Measurements from ENCODE around the gene ORAI3.

ORAI3 gene

GRCh38 chr16:30902029-30902972 is 46.6 kb upstream of the ORAI3 start:
- peak; percentile 60 to 89 for DNase-seq
- H2BK12ac ChIP-seq (ENCODE audit: low read length): no peak overlapping the region

GRCh38 chr16:30903002-30903401 is 45.9 kb upstream of the ORAI3 start:
- Histone ChIP-seq H3K4me3 (ENCODE audit: low read depth, low read length) (no peak overlapping the region), H3K27ac (ENCODE audit: low read depth, low read length) (no peak overlapping the region), H3K4me2 (ENCODE audit: low read length) (no peak overlapping the region), H2AFZ (ENCODE audit: insufficient read depth, low read length, poor library complexity) (no peak overlapping the region), H2BK120ac (ENCODE audit: insufficient read depth, low read length, poor library complexity) (no peak overlapping the region), H2BK12ac (ENCODE audit: low read length) (no peak overlapping the region), H3K4me1 (ENCODE audit: control insufficient read depth in 1 of 2, insufficient read depth in 2 of 2, low read length in 2 of 2) (peaks cover 0 to 6% of the 10 kb centered on the region in 2 experiments), H2AK5ac (ENCODE audit: low read length) (peak overlapping the region; percentile 16), H3K79me1 (ENCODE audit: low read length) (peaks cover 6% of the 10 kb centered on the region), H4K12ac (ENCODE audit: low read depth, low read length) (peak overlapping the region; percentile 6), H3K23ac (ENCODE audit: low read length) (no peak overlapping the region), H3K4ac (ENCODE audit: low read depth, low read length) (no peak overlapping the region), H4K91ac (ENCODE audit: low read depth, low read length) (peak overlapping the region; percentile 87), H2BK5ac (ENCODE audit: low read depth, low read length, poor library complexity) (no peak overlapping the region), H3K36me3 (ENCODE audit: control insufficient read depth in 1 of 2, insufficient read depth in 2 of 2, low read length in 2 of 2) (no peaks in the 10 kb centered on the region), H3K79me2 (ENCODE audit: control insufficient read depth, insufficient read depth, low read length, poor library complexity) (no peaks in the 10 kb centered on the region), H4K8ac (ENCODE audit: low read depth, low read length) (peak overlapping the region; percentile 93), H3K9ac (ENCODE audit: low read length) (no peak overlapping the region), H3K18ac (ENCODE audit: low read length) (no peak overlapping the region), H3K27me3 (ENCODE audit: insufficient read depth, low read length) (no peaks in the 10 kb centered on the region), H3K9me3 (ENCODE audit: insufficient read depth, low read depth, low read length) (no peaks in the 10 kb centered on the region), H3K14ac (ENCODE audit: low read length) (peak overlapping the region; percentile 5)
- DNase-seq: no peak
- WGBS (ENCODE audit: extremely low coverage, insufficient coverage, insufficient read length): no CpG with 5 or more reads among the region's 4 CpGs

More at GRCh38 chr16:30902029-30902972, 46.6 kb upstream of the ORAI3 start:
- Histone ChIP-seq H3K79me2 (ENCODE audit: control insufficient read depth, insufficient read depth, low read length, poor library complexity) (no peaks in the 10 kb centered on the region), H4K8ac (ENCODE audit: low read depth, low read length) (peak overlapping the region; percentile 93), H3K4me1 (ENCODE audit: control insufficient read depth in 1 of 2, insufficient read depth in 2 of 2, low read length in 2 of 2) (peaks cover 0 to 7% of the 10 kb centered on the region in 2 experiments), H4K91ac (ENCODE audit: low read depth, low read length) (peak overlapping the region; percentile 87), H3K27ac (ENCODE audit: low read depth, low read length) (peak overlapping the region; percentile 84), H3K36me3 (ENCODE audit: control insufficient read depth in 1 of 2, insufficient read depth in 2 of 2, low read length in 2 of 2) (no peaks in the 10 kb centered on the region), H2BK120ac (ENCODE audit: insufficient read depth, low read length, poor library complexity) (peak overlapping the region; percentile 70), H3K4me2 (ENCODE audit: low read length) (peak overlapping the region; percentile 83), H3K79me1 (ENCODE audit: low read length) (peaks cover 6% of the 10 kb centered on the region), H4K12ac (ENCODE audit: low read depth, low read length) (peak overlapping the region; percentile 80), H3K4me3 (ENCODE audit: low read depth, low read length) (peak overlapping the region; percentile 72), H3K27me3 (ENCODE audit: insufficient read depth, low read length) (no peaks in the 10 kb centered on the region), H2AFZ (ENCODE audit: insufficient read depth, low read length, poor library complexity) (peak overlapping the region; percentile 64), H2BK5ac (ENCODE audit: low read depth, low read length, poor library complexity) (peak overlapping the region; percentile 87), H3K14ac (ENCODE audit: low read length) (peak overlapping the region; percentile 88), H2AK5ac (ENCODE audit: low read length) (peak overlapping the region; percentile 68), H3K23ac (ENCODE audit: low read length) (no peak overlapping the region), H3K4ac (ENCODE audit: low read depth, low read length) (peak overlapping the region; percentile 50), H3K9ac (ENCODE audit: low read length) (peak overlapping the region; percentile 93), H3K9me3 (ENCODE audit: insufficient read depth, low read depth, low read length) (no peaks in the 10 kb centered on the region), H3K18ac (ENCODE audit: low read length) (peak overlapping the region; percentile 95)
- no CpG with 5 or more reads among the region's 99 CpGs for WGBS (ENCODE audit: extremely low coverage, insufficient coverage, insufficient read length)

- Histone ChIP-seq H3K14ac (ENCODE audit: low read length) (no peak overlapping the region), H3K4ac (ENCODE audit: low read depth, low read length) (no peak overlapping the region), H4K12ac (ENCODE audit: low read depth, low read length) (no peak overlapping the region), H3K9me3 (ENCODE audit: insufficient read depth, low read depth, low read length) (no peaks in the 10 kb centered on the region), H2BK5ac (ENCODE audit: low read depth, low read length, poor library complexity) (no peak overlapping the region), H3K36me3 (ENCODE audit: control insufficient read depth in 1 of 2, insufficient read depth in 2 of 2, low read length in 2 of 2) (no peaks in the 10 kb centered on the region), H3K4me2 (ENCODE audit: low read length) (no peak overlapping the region), H3K79me1 (ENCODE audit: low read length) (peaks cover 6% of the 10 kb centered on the region), H3K4me3 (ENCODE audit: low read depth, low read length) (no peak overlapping the region), H3K18ac (ENCODE audit: low read length) (no peak overlapping the region), H2AFZ (ENCODE audit: insufficient read depth, low read length, poor library complexity) (no peak overlapping the region), H3K27ac (ENCODE audit: low read depth, low read length) (no peak overlapping the region), H4K91ac (ENCODE audit: low read depth, low read length) (no peak overlapping the region), H3K27me3 (ENCODE audit: insufficient read depth, low read length) (no peaks in the 10 kb centered on the region), H3K9ac (ENCODE audit: low read length) (no peak overlapping the region), H2AK5ac (ENCODE audit: low read length) (no peak overlapping the region), H3K79me2 (ENCODE audit: control insufficient read depth, insufficient read depth, low read length, poor library complexity) (no peaks in the 10 kb centered on the region), H3K23ac (ENCODE audit: low read length) (no peak overlapping the region), H2BK120ac (ENCODE audit: insufficient read depth, low read length, poor library complexity) (no peak overlapping the region), H3K4me1 (ENCODE audit: control insufficient read depth in 1 of 2, insufficient read depth in 2 of 2, low read length in 2 of 2) (peaks cover 0 to 6% of the 10 kb centered on the region in 2 experiments), H4K8ac (ENCODE audit: low read depth, low read length) (peak overlapping the region; percentile 28), H2BK12ac (ENCODE audit: low read length) (no peak overlapping the region)
- WGBS (ENCODE audit: extremely low coverage, insufficient coverage, insufficient read length): no CpG with 5 or more reads among the region's 4 CpGs
- DNase-seq: no peak
Measured at GRCh38 chr16:30903596-30903995, 45.3 kb upstream of the ORAI3 start.

- Histone ChIP-seq H2BK5ac (ENCODE audit: low read depth, low read length, poor library complexity) (no peak overlapping the region), H4K8ac (ENCODE audit: low read depth, low read length) (peak overlapping the region; percentile 28), H3K9me3 (ENCODE audit: insufficient read depth, low read depth, low read length) (no peaks in the 10 kb centered on the region), H3K14ac (ENCODE audit: low read length) (no peak overlapping the region), H3K18ac (ENCODE audit: low read length) (no peak overlapping the region), H3K23ac (ENCODE audit: low read length) (no peak overlapping the region), H3K4me1 (ENCODE audit: control insufficient read depth in 1 of 2, insufficient read depth in 2 of 2, low read length in 2 of 2) (peaks cover 0 to 6% of the 10 kb centered on the region in 2 experiments), H3K27ac (ENCODE audit: low read depth, low read length) (no peak overlapping the region), H4K91ac (ENCODE audit: low read depth, low read length) (no peak overlapping the region), H3K4me2 (ENCODE audit: low read length) (no peak overlapping the region), H3K27me3 (ENCODE audit: insufficient read depth, low read length) (no peaks in the 10 kb centered on the region), H2AFZ (ENCODE audit: insufficient read depth, low read length, poor library complexity) (no peak overlapping the region), H2BK12ac (ENCODE audit: low read length) (no peak overlapping the region), H2AK5ac (ENCODE audit: low read length) (no peak overlapping the region), H3K9ac (ENCODE audit: low read length) (no peak overlapping the region), H4K12ac (ENCODE audit: low read depth, low read length) (peak overlapping the region; percentile 3), H3K79me1 (ENCODE audit: low read length) (peaks cover 6% of the 10 kb centered on the region), H3K4ac (ENCODE audit: low read depth, low read length) (no peak overlapping the region), H2BK120ac (ENCODE audit: insufficient read depth, low read length, poor library complexity) (no peak overlapping the region), H3K36me3 (ENCODE audit: control insufficient read depth in 1 of 2, insufficient read depth in 2 of 2, low read length in 2 of 2) (no peaks in the 10 kb centered on the region), H3K4me3 (ENCODE audit: low read depth, low read length) (no peak overlapping the region), H3K79me2 (ENCODE audit: control insufficient read depth, insufficient read depth, low read length, poor library complexity) (no peaks in the 10 kb centered on the region)
- no peak for DNase-seq
- no CpG with 5 or more reads among the region's 19 CpGs for WGBS (ENCODE audit: extremely low coverage, insufficient coverage, insufficient read length)
Measured at GRCh38 chr16:30904114-30904780, 44.6 kb upstream of the ORAI3 start.

All from trophoblast cell (in vitro differentiated cells and primary cell).